C4-2B (cell line): ENCODE measurements around the gene HRH1.

Experiments
- ZFX ChIP-seq: fragments of 450-650 bp; IDR thresholded peaks from 2 replicates; pipeline ENCODE4 v1.6.1; 2017
- TF ChIP-seq, protein P1 (sequence below): fragments of 450-650 bp; conservative IDR thresholded peaks from 2 replicates; pipeline ENCODE4 v1.5.1; 2017; ENCODE audit warnings: mild to moderate bottlenecking

DNA sequence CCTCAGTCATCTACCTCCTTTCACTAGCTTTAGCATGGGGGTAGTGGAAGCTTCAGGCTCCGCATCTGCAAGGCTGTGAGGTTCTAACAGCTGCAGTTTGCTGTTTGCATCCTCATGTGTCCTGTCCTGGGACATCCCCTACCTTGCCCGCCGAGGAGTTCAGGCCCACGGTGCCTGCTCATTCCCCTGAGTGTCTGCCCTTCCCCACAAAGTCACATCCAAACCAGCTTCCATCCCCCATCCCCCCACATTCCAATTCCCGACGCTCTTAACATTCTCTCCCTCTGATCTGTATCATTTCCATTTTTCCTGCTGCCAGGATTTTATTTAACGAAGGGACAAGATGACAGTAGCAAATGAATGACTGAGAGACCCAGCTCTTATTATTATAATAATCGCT is 43.8 kb downstream of the HRH1 start:
- TF ChIP-seq, protein P1, sequence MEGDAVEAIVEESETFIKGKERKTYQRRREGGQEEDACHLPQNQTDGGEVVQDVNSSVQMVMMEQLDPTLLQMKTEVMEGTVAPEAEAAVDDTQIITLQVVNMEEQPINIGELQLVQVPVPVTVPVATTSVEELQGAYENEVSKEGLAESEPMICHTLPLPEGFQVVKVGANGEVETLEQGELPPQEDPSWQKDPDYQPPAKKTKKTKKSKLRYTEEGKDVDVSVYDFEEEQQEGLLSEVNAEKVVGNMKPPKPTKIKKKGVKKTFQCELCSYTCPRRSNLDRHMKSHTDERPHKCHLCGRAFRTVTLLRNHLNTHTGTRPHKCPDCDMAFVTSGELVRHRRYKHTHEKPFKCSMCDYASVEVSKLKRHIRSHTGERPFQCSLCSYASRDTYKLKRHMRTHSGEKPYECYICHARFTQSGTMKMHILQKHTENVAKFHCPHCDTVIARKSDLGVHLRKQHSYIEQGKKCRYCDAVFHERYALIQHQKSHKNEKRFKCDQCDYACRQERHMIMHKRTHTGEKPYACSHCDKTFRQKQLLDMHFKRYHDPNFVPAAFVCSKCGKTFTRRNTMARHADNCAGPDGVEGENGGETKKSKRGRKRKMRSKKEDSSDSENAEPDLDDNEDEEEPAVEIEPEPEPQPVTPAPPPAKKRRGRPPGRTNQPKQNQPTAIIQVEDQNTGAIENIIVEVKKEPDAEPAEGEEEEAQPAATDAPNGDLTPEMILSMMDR = no peak
- TF ChIP-seq ZFX = no peak
